GM19468 (cell line): ENCODE measurements around the gene CWC15.
A peak's percentile ranks its signal among the peaks of the same experiment; 100 is the strongest.
"Not testable (repeated sequence)": the region's sequence is repeated elsewhere in the genome, so short reads cannot be mapped to it uniquely, and the experiment has no call there.

Experiments
- ATAC-seq: cut with Tn5 transposase; IDR thresholded peaks from one replicate; pipeline ENCODE4 v1.9.1; 2021; ENCODE audit warnings: mild to moderate bottlenecking, moderate library complexity, moderate number of reproducible peaks; ENCODE audit not compliant: unreplicated experiment; ENCODE audit errors: extremely low read depth

Gene CWC15

DNA sequence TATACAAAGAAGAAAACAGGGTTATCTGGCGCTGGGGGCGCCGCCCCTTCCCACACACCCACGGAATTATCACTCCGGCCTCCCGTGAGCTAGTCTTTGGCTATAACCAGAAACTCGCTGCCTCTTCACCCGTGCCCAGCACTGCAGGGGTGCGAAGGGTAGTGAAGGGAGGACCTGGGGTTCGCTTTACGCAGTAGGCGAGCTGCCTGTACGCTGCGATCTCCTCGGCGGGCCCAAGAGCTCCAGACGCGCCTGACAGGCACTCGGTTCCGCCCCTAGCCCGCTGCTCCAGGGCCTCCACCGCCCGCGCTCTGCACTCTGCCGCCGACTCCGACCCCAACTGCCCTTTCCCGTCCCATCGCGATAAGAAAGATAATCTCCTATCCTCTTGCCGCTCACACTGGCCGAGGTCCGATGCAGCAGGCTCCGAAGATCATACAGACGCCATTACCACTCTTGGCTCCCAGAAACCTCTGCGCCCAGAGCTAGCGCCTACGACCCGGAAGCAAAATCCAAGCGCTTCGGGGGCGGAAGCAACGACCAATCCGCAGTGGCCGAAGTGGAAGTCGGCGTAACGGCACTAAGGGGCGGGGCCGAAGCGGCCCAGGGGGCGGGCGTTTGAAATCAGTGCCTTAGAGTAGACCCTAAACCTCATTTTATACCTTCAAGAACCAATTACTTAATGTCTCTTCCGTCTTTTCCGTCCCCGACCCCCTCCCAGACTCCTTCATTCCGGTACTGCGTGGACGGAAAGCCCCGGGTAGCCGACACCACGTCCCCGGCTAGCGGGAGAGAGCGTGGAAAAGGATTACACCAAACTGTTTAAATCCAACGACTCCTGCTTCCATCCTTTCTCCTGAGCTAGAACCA, at the start of gene CWC15, which contains the start of gene KDM4D:
TSS of gene CWC15 (minus strand) at position 458 of the 870 bp plus-strand sequence. CDS start 1,371 bp downstream, outside the sequence.
TSS of gene KDM4D (plus strand) at position 611 of the 870 bp plus-strand sequence. CDS start 23,664 bp downstream, outside the sequence.
- peak; percentile 99 for ATAC-seq

DNA sequence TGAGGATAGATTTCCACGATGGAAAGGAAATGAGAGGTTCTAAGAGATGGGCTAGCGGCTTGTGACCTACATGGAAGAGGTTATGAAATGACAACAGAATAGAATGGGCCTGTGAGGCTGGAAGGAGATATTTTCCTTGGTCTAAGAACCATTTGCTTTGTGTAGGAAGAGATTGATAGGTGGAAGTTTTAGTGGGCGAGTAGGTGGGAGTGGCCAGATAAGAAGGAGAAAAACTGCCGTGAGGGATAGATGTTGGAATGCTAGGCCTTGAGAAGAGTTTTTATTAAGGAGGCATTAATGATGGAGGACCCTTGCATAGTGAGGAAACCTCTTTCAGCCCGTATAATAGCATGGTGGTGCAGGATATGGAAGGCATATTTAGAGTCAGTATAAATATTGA, 48.1 kb upstream of the CWC15 start:
- ATAC-seq, result not testable (repeated sequence)

DNA sequence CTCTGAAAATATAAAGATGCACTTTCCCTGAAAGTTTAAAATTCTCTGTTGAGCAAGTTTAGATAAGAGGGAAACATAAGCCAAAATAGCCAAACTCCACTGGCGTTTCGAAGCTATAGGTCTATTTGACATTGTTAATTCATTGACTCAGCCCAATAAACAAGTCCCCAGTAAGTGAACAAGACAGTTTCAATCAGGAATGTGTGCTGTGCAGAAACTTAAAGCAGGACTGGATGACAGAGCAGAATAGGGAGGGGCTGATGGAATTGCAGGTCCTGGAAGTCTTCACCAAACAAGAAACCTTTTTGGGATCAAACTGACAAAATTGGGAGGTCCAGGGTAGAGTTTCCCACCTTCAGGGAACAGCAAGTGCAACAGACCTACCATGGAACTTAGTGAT, 42.8 kb upstream of the CWC15 start:
- no peak for ATAC-seq

DNA sequence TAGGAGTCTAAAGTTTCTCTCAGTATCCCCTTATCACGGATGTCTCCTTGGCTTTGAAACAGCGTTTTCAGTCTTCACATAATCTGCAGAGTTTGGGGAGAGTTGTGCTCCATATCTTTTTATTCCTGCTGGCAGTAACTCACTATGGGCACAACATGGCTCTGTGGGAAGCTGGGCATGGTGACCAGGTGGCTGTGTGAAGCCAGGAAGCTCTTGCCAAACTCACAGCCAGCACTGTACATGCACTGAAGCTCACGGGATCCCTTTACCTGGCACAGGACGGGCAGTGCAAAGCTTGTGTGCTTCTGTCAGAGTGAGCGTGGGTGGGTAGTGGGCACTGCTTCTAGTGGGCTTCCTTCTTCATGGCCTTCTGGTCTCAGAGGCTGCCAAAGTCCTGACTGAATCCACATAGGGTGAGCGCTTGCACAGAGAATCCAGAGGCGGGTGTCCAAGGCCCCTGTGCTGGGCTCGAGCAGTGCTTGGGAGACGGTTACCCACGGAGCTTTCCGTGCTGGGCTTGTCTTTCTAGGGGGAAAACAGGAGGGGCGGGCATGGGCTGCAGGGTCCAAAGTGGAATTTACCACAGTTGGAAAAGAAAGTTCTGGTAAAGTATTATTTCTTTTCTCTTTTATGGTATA, 40.9 kb upstream of the CWC15 start:
- ATAC-seq, result no peak

DNA sequence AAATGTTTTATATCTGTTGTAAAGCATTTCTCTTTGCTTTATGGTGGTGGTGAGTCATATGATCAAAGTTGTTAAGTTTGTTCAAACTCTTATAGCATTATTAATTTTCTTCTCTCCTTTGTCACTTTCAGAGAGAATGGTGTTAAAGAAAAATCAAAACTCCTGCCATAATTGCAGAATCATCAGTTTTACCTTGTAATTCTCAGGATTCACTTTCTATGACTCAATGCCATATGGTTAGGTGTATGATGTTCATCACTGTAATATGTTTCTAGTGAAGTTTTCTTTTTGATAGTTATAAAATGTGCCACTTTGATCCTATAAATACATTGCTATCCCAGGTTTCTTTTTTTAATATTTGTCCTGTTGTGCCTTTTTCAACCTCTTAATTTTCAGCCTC, 38.0 kb upstream of the CWC15 start:
- no peak for ATAC-seq

DNA sequence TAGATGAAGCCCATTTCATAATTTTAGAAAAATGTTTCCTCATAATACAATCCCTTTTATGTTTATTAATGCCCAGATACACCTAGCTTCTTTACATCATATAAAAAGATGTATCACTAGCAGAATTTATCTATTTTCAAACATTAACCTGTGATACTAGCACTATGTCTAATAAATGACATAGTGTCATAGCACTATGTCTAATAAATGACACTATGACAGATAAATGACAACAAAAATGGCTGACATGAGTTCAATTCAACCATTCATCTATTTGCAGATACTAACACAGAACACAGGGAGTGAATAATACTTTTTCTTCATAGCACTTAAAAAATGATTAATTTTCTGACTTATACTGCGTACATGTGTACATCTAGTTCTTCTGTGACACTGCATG, 32.3 kb upstream of the CWC15 start:
- ATAC-seq, result no peak

DNA sequence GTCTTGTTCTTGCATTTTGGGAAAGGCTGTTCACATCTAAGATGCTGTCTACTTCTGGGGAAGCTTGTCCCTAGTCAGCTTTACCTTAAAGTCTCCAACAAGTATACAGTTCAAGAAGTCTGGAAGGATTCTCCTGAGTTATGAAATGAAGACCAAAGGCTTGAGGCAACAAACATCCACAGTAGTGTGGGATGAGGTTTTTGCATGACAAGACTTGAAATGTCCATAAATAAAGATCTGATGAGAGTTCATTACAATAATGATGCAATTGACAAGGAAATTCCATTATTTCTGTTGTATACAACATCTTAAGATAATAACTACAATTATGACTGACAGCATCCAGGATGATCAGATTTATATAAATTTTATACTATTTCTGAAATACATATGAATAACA, 30.4 kb upstream of the CWC15 start:
- no peak for ATAC-seq

DNA sequence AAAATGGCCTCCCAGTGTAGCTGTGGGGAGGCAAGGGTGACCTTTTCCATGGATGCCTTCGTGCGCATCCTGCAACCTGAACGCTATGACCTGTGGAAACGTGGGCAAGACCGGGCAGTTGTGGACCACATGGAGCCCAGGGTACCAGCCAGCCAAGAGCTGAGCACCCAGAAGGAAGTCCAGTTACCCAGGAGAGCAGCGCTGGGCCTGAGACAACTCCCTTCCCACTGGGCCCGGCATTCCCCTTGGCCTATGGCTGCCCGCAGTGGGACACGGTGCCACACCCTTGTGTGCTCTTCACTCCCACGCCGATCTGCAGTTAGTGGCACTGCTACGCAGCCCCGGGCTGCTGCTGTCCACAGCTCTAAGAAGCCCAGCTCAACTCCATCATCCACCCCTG, 24.9 kb upstream of the CWC15 start:
- ATAC-seq, result no peak

DNA sequence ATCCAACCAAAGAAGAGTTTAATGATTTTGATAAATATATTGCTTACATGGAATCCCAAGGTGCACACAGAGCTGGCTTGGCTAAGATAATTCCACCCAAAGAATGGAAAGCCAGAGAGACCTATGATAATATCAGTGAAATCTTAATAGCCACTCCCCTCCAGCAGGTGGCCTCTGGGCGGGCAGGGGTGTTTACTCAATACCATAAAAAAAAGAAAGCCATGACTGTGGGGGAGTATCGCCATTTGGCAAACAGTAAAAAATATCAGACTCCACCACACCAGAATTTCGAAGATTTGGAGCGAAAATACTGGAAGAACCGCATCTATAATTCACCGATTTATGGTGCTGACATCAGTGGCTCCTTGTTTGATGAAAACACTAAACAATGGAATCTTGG, 24.1 kb upstream of the CWC15 start:
- no peak for ATAC-seq

DNA sequence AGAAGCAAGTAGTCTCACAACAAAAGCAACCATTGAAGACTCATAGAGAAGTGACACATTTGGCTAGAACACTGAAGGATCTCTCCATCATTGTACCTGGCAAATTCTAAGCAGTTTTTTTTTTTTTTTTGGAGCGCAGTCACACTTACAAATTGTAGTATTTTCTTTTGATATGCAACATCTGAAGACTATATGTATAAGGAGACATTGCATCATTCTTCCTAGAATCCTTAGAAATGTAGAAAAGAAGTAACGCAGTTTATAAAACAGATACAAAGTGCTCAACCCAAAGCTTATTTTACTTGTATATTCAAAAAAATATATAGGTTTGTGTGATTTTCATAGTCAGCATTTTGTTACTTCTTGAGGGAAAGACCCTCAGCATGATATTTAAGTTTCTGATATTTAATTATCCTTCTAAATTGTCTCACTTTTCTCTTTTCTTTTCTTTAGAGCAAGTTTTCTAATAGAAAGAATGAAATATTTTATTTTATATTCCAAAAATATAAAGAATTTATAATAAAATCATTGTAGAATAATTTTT, 20.1 kb upstream of the CWC15 start:
- no peak for ATAC-seq

DNA sequence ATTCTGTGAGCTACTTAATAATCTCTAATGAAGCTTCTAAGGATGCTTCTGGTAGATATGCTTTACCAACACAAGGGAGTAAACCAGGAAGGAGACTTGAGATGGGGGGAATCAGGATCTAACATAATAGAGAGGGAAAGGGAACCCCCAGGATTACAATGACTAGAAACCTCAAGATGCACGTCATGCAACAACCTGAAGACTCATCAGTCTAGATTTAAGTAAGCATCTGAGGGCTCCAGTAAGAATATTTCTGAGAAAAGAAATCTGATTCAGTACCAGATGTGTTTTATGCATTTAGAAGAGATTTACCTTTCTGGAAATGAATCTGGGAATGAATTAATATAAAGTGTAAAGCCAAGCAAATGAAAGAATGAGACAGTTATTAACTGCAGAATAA, 15.4 kb upstream of the CWC15 start:
- no peak for ATAC-seq

DNA sequence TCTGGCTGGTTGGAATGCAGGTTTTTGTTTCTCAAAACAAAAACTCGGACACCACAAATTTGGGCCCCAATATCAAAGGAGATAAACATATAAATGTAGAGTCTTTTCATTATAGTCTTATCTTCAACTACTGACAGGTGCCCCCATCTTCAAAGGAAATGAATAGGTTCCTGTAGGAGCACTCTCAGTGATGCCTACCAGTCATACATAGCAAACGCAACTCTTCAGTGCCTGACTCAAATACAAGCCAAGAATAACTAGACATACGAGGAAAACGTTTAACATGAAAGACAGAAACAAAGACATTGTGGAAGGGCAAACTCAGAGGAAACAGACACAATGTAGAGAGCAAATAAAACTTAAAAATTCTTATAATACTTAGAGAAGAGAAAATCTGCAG, 14.0 kb upstream of the CWC15 start:
- no peak for ATAC-seq

DNA sequence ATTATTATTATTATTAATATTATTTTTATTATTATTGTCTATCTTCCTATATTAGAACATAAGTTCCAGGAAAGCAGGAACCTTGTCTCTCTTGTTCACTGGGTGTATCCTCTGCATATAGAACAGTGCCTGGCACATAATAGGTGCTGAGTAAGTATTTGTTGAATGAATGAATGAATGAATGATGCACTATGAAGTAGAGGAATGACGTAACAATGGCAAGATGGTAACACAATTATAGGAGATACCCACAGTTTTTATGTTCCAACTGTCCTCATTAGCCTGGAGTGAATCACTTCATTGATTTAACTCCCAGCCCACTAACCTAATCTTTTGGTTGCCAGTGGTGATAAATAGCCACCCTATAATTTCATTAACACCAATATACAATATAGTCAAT, 2.2 kb upstream of the CWC15 start:
- ATAC-seq, result no peak

DNA sequence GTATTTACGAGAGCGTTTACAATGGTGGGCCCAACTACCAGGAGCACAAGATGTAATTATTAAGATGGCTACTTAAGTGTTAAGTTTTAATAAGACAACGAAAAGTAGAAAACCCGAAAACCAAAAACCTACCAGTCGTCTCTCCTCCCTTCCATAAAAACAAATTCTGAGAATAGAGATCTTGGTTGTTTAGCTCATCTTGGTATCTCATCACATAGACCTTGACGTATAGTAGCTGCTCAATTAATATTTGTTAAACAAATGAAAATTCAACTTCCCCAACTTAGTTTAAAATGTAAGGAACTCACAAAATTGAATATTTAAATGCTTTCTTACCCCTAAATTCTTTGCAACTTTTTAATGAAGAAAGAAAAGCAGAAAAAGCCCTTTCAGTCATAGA, 822 bp upstream of the CWC15 start:
- no peak for ATAC-seq

DNA sequence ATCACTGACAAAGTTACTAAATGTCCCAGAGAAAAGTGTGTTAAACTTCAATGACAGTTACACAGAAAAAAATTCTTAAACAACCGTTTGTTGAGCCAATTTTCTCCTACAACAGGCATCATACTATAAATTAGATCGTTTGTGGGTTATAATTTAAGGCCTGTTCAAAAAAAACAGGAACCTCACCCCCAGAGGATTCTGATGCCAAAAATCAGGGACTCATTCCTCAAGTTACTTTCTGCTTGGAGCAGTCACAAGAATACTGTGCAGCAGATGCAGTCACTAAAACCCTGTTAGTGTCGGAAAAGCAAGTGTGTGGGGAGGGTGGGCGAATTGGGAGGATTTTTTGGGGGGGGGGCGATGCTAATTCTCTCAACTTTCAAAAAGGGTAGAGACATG, 657 bp downstream of the CWC15 start:
- ATAC-seq, result no peak

DNA sequence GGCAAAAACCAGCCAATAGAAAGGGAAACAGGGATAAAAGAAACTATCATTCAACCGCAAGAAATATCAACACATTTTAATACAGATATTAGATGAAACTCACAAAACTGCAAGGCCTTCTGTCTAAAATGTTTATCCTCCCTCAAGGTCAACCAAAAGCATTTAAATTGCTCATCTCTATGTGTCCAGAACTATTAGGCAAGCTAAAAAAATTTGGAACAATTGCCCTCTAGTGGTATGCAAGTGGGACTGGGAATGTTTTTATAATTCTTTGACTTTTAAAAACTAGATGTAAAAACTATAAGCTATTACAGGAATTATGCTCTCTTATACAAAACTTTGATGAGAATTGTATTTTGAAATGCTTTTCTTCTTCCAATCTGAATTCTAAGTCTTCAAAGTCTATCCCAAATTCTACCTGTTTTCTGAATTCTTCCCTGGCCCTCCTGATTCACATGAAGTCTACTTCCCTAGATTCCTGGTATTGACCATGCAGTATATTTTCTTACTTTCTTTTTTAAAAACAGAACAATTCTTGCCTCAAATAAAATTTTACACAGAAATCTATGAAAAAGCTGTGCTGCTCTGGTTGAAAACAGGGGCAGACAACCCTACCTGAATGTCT, 4.9 kb downstream of the CWC15 start:
- ATAC-seq, result no peak

DNA sequence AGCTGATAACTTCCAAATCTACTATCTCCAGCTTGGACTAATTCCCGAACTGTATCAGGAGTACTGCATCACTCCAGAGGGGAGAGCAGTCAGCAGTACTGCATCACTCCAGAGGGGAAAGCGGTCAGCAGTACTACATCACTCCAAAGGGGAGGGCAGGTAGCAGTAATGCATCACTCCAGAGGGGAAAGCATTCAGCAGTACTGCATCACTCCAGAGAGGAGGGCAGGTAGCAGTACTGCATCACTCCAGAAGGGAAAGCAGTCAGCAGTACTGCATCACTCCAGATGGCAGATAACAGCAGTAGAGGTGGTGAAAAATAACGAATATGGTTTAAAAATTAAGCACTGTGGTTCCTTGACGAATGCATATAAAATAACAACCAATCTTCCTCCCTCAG, 8.4 kb downstream of the CWC15 start:
- no peak for ATAC-seq

DNA sequence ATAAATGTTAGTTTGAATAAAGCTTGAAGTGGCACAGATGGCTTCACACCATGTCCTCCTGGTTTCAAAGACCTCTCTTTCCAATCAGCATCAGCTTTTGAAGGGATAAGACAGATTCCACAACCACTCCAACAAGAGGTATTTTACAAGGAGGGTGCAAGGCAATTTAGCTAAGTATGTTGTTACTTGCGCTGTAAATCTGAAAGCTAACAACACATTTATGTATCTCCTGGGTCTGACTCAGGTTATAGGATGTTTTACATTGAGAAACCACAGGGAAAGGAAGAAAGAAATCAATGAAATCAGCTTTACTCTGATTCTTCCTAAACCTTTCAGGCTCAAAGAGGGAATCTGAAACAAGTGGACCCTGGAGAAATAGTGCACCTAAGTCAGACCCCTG, 12.1 kb downstream of the CWC15 start:
- ATAC-seq, result no peak

DNA sequence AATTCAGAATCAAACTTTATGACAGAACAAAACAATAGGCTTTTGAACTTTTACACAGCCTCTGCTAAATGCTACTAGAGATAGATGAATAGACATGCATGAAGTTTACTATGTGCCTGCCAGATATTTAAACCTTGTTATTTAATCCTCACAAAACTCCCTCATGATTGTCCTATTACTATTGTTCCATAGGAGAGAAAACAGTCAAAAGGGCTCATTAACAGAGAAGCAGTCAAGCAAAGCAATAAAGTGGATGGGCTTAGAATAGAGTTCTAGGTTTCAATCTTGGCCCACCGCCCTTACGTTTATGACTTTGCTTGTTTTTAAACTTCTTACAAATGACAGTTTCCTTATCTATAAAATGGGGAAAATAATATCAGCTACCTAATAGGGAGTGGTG, 12.9 kb downstream of the CWC15 start:
- no peak for ATAC-seq

DNA sequence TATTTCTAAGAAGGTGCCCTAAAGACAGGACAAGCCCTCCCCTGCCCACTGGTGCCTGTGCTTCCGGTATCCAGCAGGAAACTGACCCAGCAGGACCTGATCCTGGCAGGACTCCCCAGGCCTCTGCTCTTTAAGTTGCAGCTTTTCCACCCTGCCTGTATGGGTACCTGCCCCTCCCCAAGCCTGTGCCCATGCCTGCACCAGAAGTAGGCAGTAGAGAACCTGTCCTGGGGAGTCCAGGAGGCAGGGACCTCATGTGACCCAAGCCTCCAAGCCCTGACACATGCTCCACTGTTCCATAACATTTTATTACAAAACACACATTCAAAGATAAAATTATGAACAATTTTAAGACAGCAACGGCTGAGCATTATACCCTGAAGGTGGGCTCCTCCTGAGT, 14.2 kb downstream of the CWC15 start:
- ATAC-seq, result no peak

DNA sequence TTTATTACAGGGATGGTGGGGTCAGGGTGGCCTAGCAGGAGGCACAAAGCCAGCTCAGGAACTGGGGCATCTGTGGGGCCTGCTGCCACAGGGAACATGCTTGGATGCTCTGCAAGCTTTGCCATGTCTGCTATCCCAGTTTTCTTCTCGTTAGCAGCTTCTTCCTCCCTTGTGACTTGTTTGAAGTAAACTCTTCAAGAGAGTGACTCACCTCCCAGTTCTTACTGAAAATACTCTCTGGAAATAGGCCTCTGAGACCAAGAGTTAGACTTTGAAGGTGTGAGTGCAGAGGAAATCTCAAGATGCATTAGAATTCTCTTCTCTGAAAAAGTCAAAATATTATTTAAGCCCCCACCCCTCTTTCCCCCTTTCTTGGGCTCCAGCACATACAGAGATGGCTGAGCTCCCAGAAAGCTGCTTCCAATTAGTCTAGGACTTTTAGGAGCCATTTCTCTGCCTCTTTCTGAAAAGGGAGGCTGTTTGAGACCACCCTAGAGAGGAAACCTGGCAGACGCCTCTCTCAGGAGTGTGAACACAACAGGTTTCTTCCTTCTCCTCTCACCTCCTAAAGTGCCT, 15.1 kb downstream of the CWC15 start:
- no peak for ATAC-seq
